Activated CD8-positive, alpha-beta memory T cell treated with anti-CD3 and anti-CD28 coated beads for 1 hour (primary cell): ENCODE data around the gene PDE2A.
"Not testable (repeated sequence)": the region's sequence is repeated elsewhere in the genome, so short reads cannot be mapped to it uniquely, and the experiment has no call there.

Experiments used
- DNase-seq, 2 donors: peaks; one replicate each; pipeline ENCODE4 v3.0.0-alpha.2; 2020; ENCODE audit warnings: low read depth in 1 of 2; ENCODE audit errors: extremely low read depth in 1 of 2

The PDE2A gene

GRCh38 chr11:72579816-72580641 is 94.2 kb downstream of the PDE2A start:
- DNase-seq = no peak

DNA sequence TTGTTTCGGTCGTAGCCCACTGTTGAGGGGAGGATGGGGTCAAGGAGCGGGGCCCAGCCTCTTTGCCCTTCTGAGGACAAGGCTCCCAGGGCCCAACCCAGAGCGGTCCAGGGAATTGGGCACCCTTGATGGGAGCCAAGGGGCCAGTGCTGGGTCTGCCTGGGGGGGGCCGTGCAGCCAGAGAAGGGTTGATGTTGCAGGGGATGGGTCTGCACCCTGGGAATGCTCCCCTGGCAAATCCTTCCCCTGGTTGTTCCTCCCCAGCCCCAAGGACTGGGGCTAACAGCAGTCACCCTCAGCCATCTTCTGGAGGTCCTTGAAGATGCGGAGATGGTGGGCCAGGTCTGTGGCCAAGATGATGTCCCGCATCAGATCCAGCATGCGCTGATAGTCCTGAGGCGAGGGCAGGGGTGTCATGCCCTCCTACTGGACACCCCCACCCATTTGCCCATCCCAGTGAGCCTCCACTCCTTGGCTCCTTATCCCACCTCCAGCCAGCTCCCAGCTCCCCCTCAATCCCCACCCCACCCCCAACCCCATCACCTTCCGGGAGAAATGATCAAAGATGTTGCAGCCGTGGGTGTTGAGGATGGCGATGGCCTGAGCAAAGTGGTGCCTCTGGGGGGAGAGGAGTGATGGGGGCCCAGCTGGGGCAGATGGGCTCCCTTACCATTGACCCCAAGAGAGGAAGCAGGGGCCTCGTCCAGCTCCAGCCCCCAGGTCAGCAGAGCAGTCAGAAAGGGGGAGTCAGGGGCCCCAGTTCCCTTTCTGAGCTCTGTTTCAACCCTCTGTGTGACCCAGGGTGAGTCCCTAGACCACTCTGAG is 95.0 kb downstream of the PDE2A start:
- no peak for DNase-seq

- DNase-seq = no peak
Observed at GRCh38 chr11:72578566-72578965, 95.7 kb downstream of the PDE2A start.

GRCh38 chr11:72578051-72578450 is 96.2 kb downstream of the PDE2A start:
- DNase-seq = no peak

- no peak for DNase-seq
Observed at GRCh38 chr11:72577271-72577721, 96.9 kb downstream of the PDE2A start.

DNA sequence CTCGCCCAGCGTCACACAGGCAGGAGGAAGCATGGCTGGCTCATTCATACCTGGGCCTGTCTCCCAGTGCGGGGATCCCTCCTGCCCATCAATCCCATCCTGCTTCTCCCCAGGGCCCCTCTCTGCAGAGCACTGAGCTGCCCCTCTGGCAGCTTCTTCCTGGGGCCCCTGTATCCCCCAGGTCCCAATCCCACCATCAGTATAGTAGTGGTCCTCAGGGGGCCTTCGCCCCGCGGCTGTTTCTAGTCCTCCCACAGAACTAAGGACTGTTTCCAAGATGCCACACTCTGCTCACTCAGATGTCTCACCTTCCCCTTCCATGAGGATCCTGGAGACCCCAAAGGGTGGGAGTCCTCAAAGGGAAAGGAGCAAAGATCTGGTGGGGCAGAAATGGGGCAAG is 97.6 kb downstream of the PDE2A start:
- no peak for DNase-seq

- no peak for DNase-seq
Observed at GRCh38 chr11:72576243-72576595, 98.0 kb downstream of the PDE2A start.

GRCh38 chr11:72575533-72576242 is 98.5 kb downstream of the PDE2A start:
- DNase-seq = no peak

DNA sequence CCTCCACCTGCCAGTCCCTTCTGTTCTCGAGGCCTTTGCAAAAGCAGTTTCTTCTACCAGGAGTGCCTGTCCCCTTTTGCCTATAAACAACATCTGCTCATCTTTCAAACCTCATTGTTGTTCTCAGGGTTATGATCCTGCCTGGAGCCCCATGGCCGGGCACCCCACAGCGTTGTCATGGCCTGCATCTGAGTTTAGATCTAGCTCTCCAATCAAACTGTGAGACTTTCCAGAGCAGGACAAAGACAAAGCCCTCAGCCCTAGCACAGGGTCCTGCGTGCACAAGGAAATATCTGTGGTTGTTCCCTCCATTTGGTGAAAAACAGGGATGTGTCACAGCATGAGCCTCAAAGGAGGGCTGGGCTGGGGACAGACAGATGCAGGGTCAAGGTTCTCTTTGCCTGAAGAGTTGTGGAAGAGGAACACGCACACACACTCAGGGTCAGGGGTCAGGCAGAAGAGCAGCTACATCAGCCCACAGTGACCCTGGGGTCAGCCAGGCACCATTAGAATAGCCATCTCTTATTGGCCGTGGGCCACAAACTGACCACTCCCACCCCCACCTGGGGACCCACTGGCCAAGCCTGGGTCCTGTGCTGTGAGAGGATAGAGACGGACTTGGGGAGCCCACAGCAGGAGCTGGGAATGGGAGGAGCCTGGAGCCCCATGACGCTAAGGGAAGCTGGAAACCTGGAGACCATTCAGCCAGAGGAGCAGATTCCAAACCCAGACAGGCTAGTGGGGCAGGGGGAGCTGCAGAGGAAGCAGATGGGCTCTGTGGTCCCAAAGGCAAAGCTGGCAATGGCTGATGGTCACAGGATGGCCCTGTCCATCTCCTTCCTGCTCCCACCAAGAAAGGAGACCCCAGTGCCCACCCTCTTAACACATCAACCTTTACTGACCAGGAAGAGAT is 99.4 kb downstream of the PDE2A start:
- no peak for DNase-seq

GRCh38 chr11:72573855-72574445 is 100.3 kb downstream of the PDE2A start:
- DNase-seq = no peak

GRCh38 chr11:72573072-72573854 is 101.0 kb downstream of the PDE2A start:
- DNase-seq = no peak

- DNase-seq = not testable (repeated sequence)
Observed at GRCh38 chr11:72572540-72572939, 101.7 kb downstream of the PDE2A start.

DNA sequence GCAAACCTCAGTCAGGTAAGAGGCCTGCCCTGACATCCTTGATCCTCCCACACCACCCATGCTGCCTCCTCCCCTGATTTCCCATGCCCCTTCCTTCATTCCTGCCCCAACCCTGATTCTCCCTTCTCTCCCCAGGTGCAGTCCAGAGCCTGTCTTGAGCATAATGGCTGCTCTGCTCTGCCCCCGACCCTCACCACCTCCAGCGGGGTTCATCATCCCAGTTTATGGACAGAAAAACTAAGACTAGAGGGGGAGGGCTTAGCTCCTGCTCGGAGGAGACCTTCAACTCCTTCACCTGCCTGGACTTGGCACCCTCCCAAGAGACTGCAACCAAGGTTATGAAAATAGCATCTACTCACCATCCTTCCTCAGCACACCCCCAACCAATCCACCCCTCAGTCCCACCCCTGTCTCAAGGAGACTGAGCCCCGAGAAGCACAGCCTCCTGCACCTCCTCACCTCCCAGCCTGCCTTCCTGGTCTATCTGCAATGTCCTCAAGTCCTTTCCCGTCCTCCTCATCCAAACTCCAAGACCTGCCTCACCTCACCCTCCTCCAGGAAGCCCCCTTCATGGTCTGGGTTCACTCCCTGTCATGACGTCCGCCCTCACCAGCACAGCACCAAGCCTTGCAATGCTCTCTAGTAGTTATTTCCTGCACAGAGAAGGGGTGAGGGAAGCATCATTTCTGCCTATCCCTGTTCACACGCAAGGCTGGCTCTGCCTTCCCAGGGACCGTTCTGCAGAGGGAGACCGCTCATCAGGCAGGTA is 103.1 kb downstream of the PDE2A start:
- no peak for DNase-seq

DNA sequence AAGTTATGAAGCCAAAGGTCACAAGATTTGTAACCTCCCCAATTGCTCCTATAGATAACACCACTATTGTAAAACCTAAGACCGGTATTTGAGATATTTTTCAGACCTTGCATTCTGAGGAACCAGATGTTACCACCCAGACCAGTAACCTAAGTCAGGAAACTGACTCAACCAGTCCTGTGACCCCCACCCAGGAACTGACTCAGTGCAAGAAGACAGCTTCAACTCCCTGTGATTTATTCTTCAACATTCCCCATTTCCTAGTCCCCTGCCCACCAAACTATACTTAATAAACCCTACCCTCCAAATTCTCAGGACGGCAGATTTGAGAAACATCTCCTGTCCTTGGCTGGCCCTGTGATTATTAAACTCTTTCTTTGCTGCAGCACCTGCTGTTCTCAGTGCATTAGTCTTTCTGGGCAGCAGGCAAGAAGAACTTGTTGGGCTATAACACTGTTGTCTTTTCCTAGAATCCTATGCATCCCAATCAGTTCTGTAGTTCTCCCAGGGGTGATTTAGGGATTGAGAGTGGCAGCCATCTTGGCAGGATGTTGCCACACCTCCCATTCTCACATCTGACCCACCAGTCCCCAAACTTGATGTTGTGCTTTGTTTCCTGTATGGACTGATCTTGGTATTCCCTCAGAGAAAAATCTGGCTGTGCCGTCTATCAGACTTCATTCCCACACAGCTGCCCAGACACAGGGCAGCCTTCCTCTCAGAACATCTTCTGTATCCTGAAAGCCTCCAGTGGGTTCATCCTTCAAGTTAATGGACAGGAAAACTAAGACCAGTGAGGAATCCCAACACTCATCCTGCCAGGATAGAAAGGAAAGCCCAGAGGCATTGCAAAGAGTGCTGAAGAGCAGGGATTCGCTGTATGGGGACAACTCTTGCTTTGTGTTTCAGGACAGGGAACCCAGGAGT is 104.0 kb downstream of the PDE2A start:
- DNase-seq = no peak

- no peak for DNase-seq
Observed at GRCh38 chr11:72568861-72569260, 105.4 kb downstream of the PDE2A start.

- no peak for DNase-seq
Observed at GRCh38 chr11:72562431-72562830, 111.8 kb downstream of the PDE2A start.

- no peak for DNase-seq
Observed at GRCh38 chr11:72561856-72562255, 112.4 kb downstream of the PDE2A start.
